ENCODE data around the gene HNF1B.

DNA sequence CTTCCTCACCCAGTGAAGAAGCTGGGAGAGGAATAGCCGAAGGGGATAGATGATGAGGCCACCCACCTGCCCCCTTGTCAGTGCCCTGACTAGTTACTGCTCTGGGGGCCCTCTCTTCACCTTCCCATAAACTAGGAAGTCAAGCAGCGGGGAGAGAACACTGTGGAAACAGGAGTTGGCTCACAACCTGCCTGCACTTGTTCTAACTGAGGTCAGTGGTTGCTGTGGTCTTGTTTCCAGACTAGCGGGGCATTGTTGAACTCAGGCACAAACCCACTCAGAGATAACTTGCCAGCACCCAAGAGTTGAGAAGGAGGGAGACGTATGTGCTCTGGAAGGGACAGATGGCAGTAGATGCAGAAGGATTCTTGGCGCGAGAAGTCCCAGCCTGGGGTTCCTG, 53.1 kb downstream of the HNF1B start:
- no peak for TF ChIP-seq TAF1 (IDR thresholded peaks at IDR 0.05; ENCODE audit: borderline replicate concordance, low read depth, low read length)
- no peak for TF ChIP-seq POLR2A (IDR thresholded peaks at IDR 0.05; ENCODE audit: low read depth, low read length)
- no peak for TF ChIP-seq POLR2AphosphoS5 (IDR thresholded peaks at IDR 0.05; ENCODE audit: low read depth, low read length)

Data from GM12892 (cell line).